T-cell (primary cell): Measurements from ENCODE around the gene ANKRD12. TPM values are rescaled to one million over a fixed set of nuclear protein-coding genes. Genes with fewer than 3 reads are reported as not detected.

ENCODE experiments used
- ATAC-seq, 4 experiments: fragments of 200-7000 bp in 3 of 4; fragments of 150-1000 bp in 1 of 4; cut with Tn5 transposase; replicated peaks in 1 of 4; 1 replicate in 3 of 4; 2 replicates in 1 of 4; pipeline ENCODE4 v1.10.0; 2021; ENCODE audit warnings: moderate library complexity in 3 of 4, mild to moderate bottlenecking in 2 of 4, moderate number of reproducible peaks in 1 of 4
- CTCF ChIA-PET, 2 donors: fragments of 300-600 bp; sonication (Branson Sonifier 250); formaldehyde crosslinking; loops; one replicate each; lab custom pipeline; 2022; ENCODE audit warnings: antibody characterized with exemption in 2 of 2; lab: Charles Lee
- POLR2A ChIA-PET, 2 donors: fragments of 300-600 bp; sonication (Branson Sonifier 250); formaldehyde crosslinking; loops; one replicate each; lab custom pipeline; 2022; ENCODE audit warnings: antibody characterized with exemption in 2 of 2; lab: Charles Lee
- DNase-seq, 35 experiments: peaks; one replicate each; pipeline versions ENCODE4 v3.0.0 to v3.0.0-alpha.2; 2013 to 2023
- H3K27ac ChIP-seq: one replicate; pipeline ENCODE4 v1.5.1; 2013; ENCODE audit warnings: low read length
- H3K27me3 ChIP-seq, 2 experiments: replicated peaks in 1 of 2; 1 replicate in 1 of 2; 2 replicates in 1 of 2; pipeline versions ENCODE4 v1.6.1 to v1.7.0; 2013; ENCODE audit warnings: low read length in 1 of 2, mixed read lengths in 1 of 2; ENCODE audit not compliant: control insufficient read depth in 2 of 2, insufficient read depth in 2 of 2; ENCODE audit errors: extremely low read depth in 1 of 2
- H3K36me3 ChIP-seq, 2 donors: 1 replicate in 1 of 2; 2 replicates in 1 of 2; pipeline versions ENCODE4 v1.6.1 to v1.7.0; 2013; ENCODE audit warnings: low read length in 1 of 2; ENCODE audit not compliant: control insufficient read depth in 2 of 2, insufficient read depth in 1 of 2; ENCODE audit errors: extremely low read depth in 1 of 2
- H3K4me1 ChIP-seq, 2 experiments: 1 replicate in 1 of 2; 2 replicates in 1 of 2; pipeline versions ENCODE4 v1.6.1 to v1.7.0; 2013; ENCODE audit warnings: low read length in 2 of 2, mixed read lengths in 1 of 2; ENCODE audit not compliant: insufficient read depth in 2 of 2, control insufficient read depth in 1 of 2; ENCODE audit errors: extremely low read depth in 1 of 2
- H3K4me3 ChIP-seq, 2 donors: 1 replicate in 1 of 2; 2 replicates in 1 of 2; pipeline versions ENCODE4 v1.5.1 to v1.7.0; 2013; ENCODE audit warnings: mild to moderate bottlenecking in 2 of 2, low read length in 1 of 2, moderate library complexity in 1 of 2; ENCODE audit not compliant: control insufficient read depth in 1 of 2; ENCODE audit errors: extremely low read depth in 1 of 2
- H3K9me3 ChIP-seq: 2 replicates; pipeline ENCODE4 v1.7.0; 2013
- H3K27ac Mint-ChIP-seq, 2 donors: one replicate each; pipeline ENCODE4 v1.8.0; 2020 to 2021; ENCODE audit warnings: mild to moderate bottlenecking in 2 of 2, mixed read lengths in 2 of 2
- H3K27me3 Mint-ChIP-seq, 2 donors: one replicate each; pipeline ENCODE4 v1.8.0; 2021 to 2022; ENCODE audit warnings: mixed read lengths in 2 of 2
- H3K36me3 Mint-ChIP-seq: one replicate; pipeline ENCODE4 v1.8.0; 2021; ENCODE audit warnings: mixed read lengths
- H3K4me1 Mint-ChIP-seq, 3 donors: one replicate each; pipeline ENCODE4 v1.8.0; 2020 to 2022; ENCODE audit warnings: mixed read lengths in 3 of 3, mild to moderate bottlenecking in 1 of 3
- H3K4me3 Mint-ChIP-seq, 3 donors: one replicate each; pipeline ENCODE4 v1.8.0; 2020 to 2022; ENCODE audit warnings: mild to moderate bottlenecking in 3 of 3, mixed read lengths in 3 of 3, moderate library complexity in 3 of 3
- H3K9me3 Mint-ChIP-seq, 3 donors: one replicate each; pipeline ENCODE4 v1.8.0; 2020 to 2022; ENCODE audit warnings: mixed read lengths in 3 of 3
- WGBS: methylation state at CpG from one replicate; pipeline ENCODE4 v1.1.5; 2013; ENCODE audit warnings: missing lambda C conversion rate; ENCODE audit not compliant: insufficient coverage; 5-methylcytosine and 5-hydroxymethylcytosine counted together
- total RNA-seq, 35 experiments: library from RNA in 6 of 35; stranded (reverse) in 6 of 35; fragments of 120-200 nt in 1 of 35; gene quantifications; one replicate each; pipeline versions ENCODE4 v1.2.1 to v1.2.4 and lab custom pipeline; 2013 to 2026

Gene ANKRD12
- total RNA-seq, 5 donors from 2014 or later (not counting 1 experiment from before 2014, with no cell fraction given) = 183 to 211 (median 199) TPM

- no peak overlapping the region for H3K4me3 Mint-ChIP-seq
- WGBS = no CpG with 5 or more reads among the region's 1 CpG
These were observed 103.1 kb downstream of the ANKRD12 start for GRCh38 chr18:9239720-9240119.

GRCh38 chr18:9240270-9240669, 103.7 kb downstream of the ANKRD12 start:
- Histone ChIP-seq H3K9me3 (no peaks in the 10 kb centered on the region), H3K4me3 (no peak overlapping the region), H3K4me1 (no peaks in the 10 kb centered on the region), H3K27me3 (no peaks in the 10 kb centered on the region), H3K36me3 (peaks cover 0 to 62% of the 10 kb centered on the region in 2 donors), H3K27ac (no peak overlapping the region)
- ATAC-seq (no peak), DNase-seq (no peak)
- peaks cover 2 to 22% (median 11%) of the 10 kb centered on the region in 3 donors for H3K4me1 Mint-ChIP-seq
- peaks cover 64% of the 10 kb centered on the region for H3K36me3 Mint-ChIP-seq
- H3K27me3 Mint-ChIP-seq = no peaks in the 10 kb centered on the region
- ChIA-PET CTCF (no interaction called here), POLR2A (interaction anchor here in 1 of 2 donors (0.7 kb wide), 1 partner anchor 24 kb away, joined by 3 read pairs; no protein-coding TSS in a partner anchor)
- no peaks in the 10 kb centered on the region for H3K9me3 Mint-ChIP-seq
- H3K4me3 Mint-ChIP-seq = no peak overlapping the region
- peak overlapping the region in 1 of 2 donors; percentile 1 for H3K27ac Mint-ChIP-seq
- WGBS = no CpG with 5 or more reads among the region's 4 CpGs

More at GRCh38 chr18:9239720-9240119, 103.1 kb downstream of the ANKRD12 start:
- H3K36me3 Mint-ChIP-seq = peaks cover 68% of the 10 kb centered on the region
- H3K27ac Mint-ChIP-seq = no peak overlapping the region
- peaks cover 2 to 22% (median 11%) of the 10 kb centered on the region in 3 donors for H3K4me1 Mint-ChIP-seq
- no peaks in the 10 kb centered on the region for H3K27me3 Mint-ChIP-seq
- no peaks in the 10 kb centered on the region for H3K27me3 ChIP-seq
- H3K36me3 ChIP-seq = peaks cover 0 to 65% of the 10 kb centered on the region in 2 donors
- no peak overlapping the region for H3K4me3 ChIP-seq
- no peak overlapping the region for H3K27ac ChIP-seq
- POLR2A ChIA-PET = no interaction called here
- no peaks in the 10 kb centered on the region for H3K9me3 ChIP-seq
- no peaks in the 10 kb centered on the region for H3K4me1 ChIP-seq
- DNase-seq = no peak
- no peaks in the 10 kb centered on the region for H3K9me3 Mint-ChIP-seq
- CTCF ChIA-PET = no interaction called here
- no peak for ATAC-seq

DNA sequence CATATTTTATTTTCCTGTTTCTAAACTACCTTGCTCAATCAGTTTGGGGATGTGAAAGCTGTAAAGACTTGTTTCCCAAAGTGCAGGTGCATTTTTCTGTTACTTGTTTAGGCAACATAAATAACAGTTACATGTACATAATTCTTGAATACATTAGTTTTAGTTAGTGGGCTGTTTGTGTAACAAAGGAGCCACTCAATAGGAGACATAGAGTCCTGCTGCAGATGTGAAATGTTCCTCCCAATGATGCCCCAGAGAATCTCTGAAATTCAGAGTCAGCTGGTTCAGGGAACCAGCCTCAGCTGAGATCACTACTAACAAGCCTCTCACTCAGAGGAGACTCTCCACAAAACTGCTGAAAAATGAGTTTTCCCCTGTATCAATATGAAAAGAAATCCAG, 106.4 kb downstream of the ANKRD12 start:
- Histone ChIP-seq H3K36me3 (peaks cover 0 to 43% of the 10 kb centered on the region in 2 donors), H3K27ac (no peak overlapping the region), H3K4me3 (no peak overlapping the region), H3K27me3 (no peaks in the 10 kb centered on the region), H3K9me3 (no peaks in the 10 kb centered on the region), H3K4me1 (no peaks in the 10 kb centered on the region)
- H3K9me3 Mint-ChIP-seq = no peaks in the 10 kb centered on the region
- no peaks in the 10 kb centered on the region for H3K27me3 Mint-ChIP-seq
- no peak overlapping the region for H3K27ac Mint-ChIP-seq
- POLR2A ChIA-PET = no interaction called here
- H3K4me1 Mint-ChIP-seq = peaks cover 2 to 18% (median 9%) of the 10 kb centered on the region in 3 donors
- DNase-seq (no peak), ATAC-seq (no peak)
- CTCF ChIA-PET = no interaction called here
- no peak overlapping the region for H3K4me3 Mint-ChIP-seq
- peaks cover 52% of the 10 kb centered on the region for H3K36me3 Mint-ChIP-seq

- H3K4me1 Mint-ChIP-seq = peaks cover 2 to 11% (median 5%) of the 10 kb centered on the region in 3 donors
- Histone ChIP-seq H3K4me3 (no peak overlapping the region), H3K27ac (no peak overlapping the region), H3K36me3 (peaks cover 0 to 34% of the 10 kb centered on the region in 2 donors), H3K9me3 (no peaks in the 10 kb centered on the region), H3K4me1 (no peaks in the 10 kb centered on the region), H3K27me3 (no peaks in the 10 kb centered on the region)
- ChIA-PET POLR2A (interaction anchor here in 1 of 2 donors (0.7 kb wide), 1 partner anchor 9 kb away, joined by 3 read pairs; no protein-coding TSS in a partner anchor), CTCF (no interaction called here)
- no peak overlapping the region for H3K27ac Mint-ChIP-seq
- no peaks in the 10 kb centered on the region for H3K9me3 Mint-ChIP-seq
- WGBS = 73% methylated on average over 2 of the region's 3 CpGs
- DNase-seq (no peak), ATAC-seq (no peak)
- H3K27me3 Mint-ChIP-seq = no peaks in the 10 kb centered on the region
- H3K4me3 Mint-ChIP-seq = no peak overlapping the region
- peaks cover 47% of the 10 kb centered on the region for H3K36me3 Mint-ChIP-seq
These were observed 107.8 kb downstream of the ANKRD12 start for GRCh38 chr18:9244376-9244775.

DNA sequence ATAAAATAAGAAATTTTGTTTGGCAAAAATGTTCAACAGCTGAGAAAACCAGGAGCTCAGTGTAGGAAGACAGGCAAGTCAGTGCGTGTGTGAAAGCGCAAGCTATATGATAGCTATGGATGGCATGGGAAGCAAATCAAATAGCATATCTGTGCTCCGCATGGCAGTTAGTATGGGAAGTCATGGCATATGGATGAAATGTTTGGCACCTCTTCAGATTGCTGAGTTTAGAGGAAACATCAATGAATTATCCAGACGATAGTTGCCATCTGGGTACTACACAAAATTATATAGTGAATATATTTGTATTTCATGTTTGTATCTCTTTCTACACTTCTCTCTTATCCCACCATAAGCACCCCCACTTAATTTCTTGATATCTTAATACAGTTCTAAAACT, 112.1 kb downstream of the ANKRD12 start:
- no peaks in the 10 kb centered on the region for H3K9me3 ChIP-seq
- Mint-ChIP-seq H3K27ac (no peak overlapping the region), H3K9me3 (peaks cover 0 to 3% (median 0%) of the 10 kb centered on the region in 3 donors), H3K27me3 (no peaks in the 10 kb centered on the region), H3K4me3 (no peak overlapping the region), H3K36me3 (peaks cover 60% of the 10 kb centered on the region), H3K4me1 (peaks cover 0 to 10% (median 2%) of the 10 kb centered on the region in 3 donors)
- H3K4me1 ChIP-seq = no peaks in the 10 kb centered on the region
- no peak overlapping the region for H3K4me3 ChIP-seq
- no peak overlapping the region for H3K27ac ChIP-seq
- peaks cover 8 to 20% of the 10 kb centered on the region in 2 donors for H3K36me3 ChIP-seq
- 100% methylated on average over 3 of the region's 4 CpGs for WGBS
- no peaks in the 10 kb centered on the region for H3K27me3 ChIP-seq
- DNase-seq (no peak), ATAC-seq (no peak)
- ChIA-PET CTCF (no interaction called here), POLR2A (no interaction called here)

- Mint-ChIP-seq H3K27ac (peak overlapping the region in 1 of 2 donors; percentile 57), H3K9me3 (peaks cover 0 to 3% (median 0%) of the 10 kb centered on the region in 3 donors), H3K4me1 (peaks cover 0 to 9% (median 2%) of the 10 kb centered on the region in 3 donors), H3K36me3 (peaks cover 58% of the 10 kb centered on the region), H3K4me3 (no peak overlapping the region), H3K27me3 (no peaks in the 10 kb centered on the region)
- CTCF ChIA-PET = interaction anchor here in 1 of 2 donors (0.9 kb wide), 1 partner anchor 31 kb away, joined by 3 read pairs; no protein-coding TSS in a partner anchor
- Histone ChIP-seq H3K4me1 (no peaks in the 10 kb centered on the region), H3K9me3 (no peaks in the 10 kb centered on the region), H3K27ac (no peak overlapping the region), H3K27me3 (no peaks in the 10 kb centered on the region), H3K4me3 (no peak overlapping the region), H3K36me3 (peaks cover 11 to 18% of the 10 kb centered on the region in 2 donors)
- no CpG with 5 or more reads among the region's 2 CpGs for WGBS
- POLR2A ChIA-PET = interaction anchor here in 1 of 2 donors (0.7 kb wide), 1 partner anchor 87 kb away, joined by 3 read pairs; no protein-coding TSS in a partner anchor
- DNase-seq (no peak), ATAC-seq (no peak)
These were observed 112.7 kb downstream of the ANKRD12 start for GRCh38 chr18:9249254-9249653.
